SK-N-SH (cell line): ENCODE data around the gene ARHGEF7. TPM values are rescaled to one million over a fixed set of nuclear protein-coding genes. Genes with fewer than 3 reads are reported as not detected.

ENCODE experiments used
- CTCF ChIA-PET: fragments of 300-600, 350-600 bp; formaldehyde crosslinking; extraction: SDS; loops from one replicate; lab custom pipeline; 2021; lab: Yijun Ruan, JAX
- POLR2A ChIA-PET: fragments of 350-600 bp; sonication (Branson Sonifier 250); formaldehyde crosslinking; extraction: SDS; loops from one replicate; lab custom pipeline; 2020; ENCODE audit warnings: antibody characterized with exemption, inconsistent platforms; lab: Yijun Ruan, JAX
- DNase-seq: peaks from one replicate; pipeline ENCODE4 v3.0.0; 2012
- H2AFZ ChIP-seq: fragments of 200-600 bp; sonication (generic); 2 replicates; pipeline ENCODE4 v1.8.1; 2016; ENCODE audit warnings: antibody characterized with exemption, mild to moderate bottlenecking, low read depth
- H3F3A ChIP-seq: fragments of 200-600 bp; sonication (generic); replicated peaks from 2 replicates; pipeline ENCODE3; 2016; ENCODE audit warnings: antibody characterized with exemption, mild to moderate bottlenecking; ENCODE audit not compliant: insufficient read depth
- H3K27ac ChIP-seq, 2 experiments: fragments of 200-500 bp in 1 of 2; fragments of 200-600 bp in 1 of 2; sonication (Bioruptor generic) in 1 of 2; sonication (generic), shearing (Covaris generic) in 1 of 2; 2 replicates each; pipeline versions ENCODE4 v1.5.1 to v1.6.1; 2014 to 2016; ENCODE audit warnings: low read depth in 2 of 2, inconsistent platforms in 1 of 2, low read length in 1 of 2, mild to moderate bottlenecking in 1 of 2, mixed read lengths in 1 of 2
- H3K27me3 ChIP-seq: fragments of 200-600 bp; sonication (generic), shearing (Covaris generic); 2 replicates; pipeline ENCODE4 v1.6.1; 2016; ENCODE audit warnings: mixed run types; ENCODE audit not compliant: insufficient read depth
- H3K36me3 ChIP-seq, 2 experiments: fragments of 200-500 bp in 1 of 2; fragments of 200-600 bp in 1 of 2; sonication (Bioruptor generic) in 1 of 2; sonication (generic) in 1 of 2; replicated peaks in 1 of 2; 2 replicates each; pipeline versions ENCODE3 to v1.5.1; 2014 to 2016; ENCODE audit warnings: low read length in 1 of 2, mild to moderate bottlenecking in 1 of 2; ENCODE audit not compliant: insufficient read depth in 2 of 2, control insufficient read depth in 1 of 2
- H3K4me1 ChIP-seq, 2 experiments: fragments of 200-500 bp in 1 of 2; fragments of 200-600 bp in 1 of 2; sonication (Bioruptor generic) in 1 of 2; sonication (generic), shearing (Covaris generic) in 1 of 2; 2 replicates each; pipeline versions ENCODE4 v1.5.1 to v1.6.1; 2014 to 2016; ENCODE audit warnings: low read depth in 1 of 2, low read length in 1 of 2, mixed run types in 1 of 2; ENCODE audit not compliant: insufficient read depth in 2 of 2, control insufficient read depth in 1 of 2
- H3K4me2 ChIP-seq: fragments of 200-600 bp; sonication (generic), shearing (Covaris generic); 2 replicates; pipeline ENCODE4 v1.6.1; 2017; ENCODE audit warnings: mixed run types
- H3K4me3 ChIP-seq, 2 experiments: fragments of 200-500 bp in 1 of 2; fragments of 200-600 bp in 1 of 2; sonication (Bioruptor generic) in 1 of 2; sonication (generic), shearing (Covaris generic) in 1 of 2; 2 replicates each; pipeline versions ENCODE4 v1.5.1 to v1.8.1; 2014 to 2016; ENCODE audit warnings: low read depth in 2 of 2, inconsistent platforms in 1 of 2, low read length in 1 of 2, mild to moderate bottlenecking in 1 of 2, mixed read lengths in 1 of 2, moderate library complexity in 1 of 2
- H3K79me2 ChIP-seq: fragments of 200-600 bp; sonication (generic); 2 replicates; pipeline ENCODE4 v1.8.1; 2017; ENCODE audit warnings: mild to moderate bottlenecking; ENCODE audit not compliant: insufficient read depth
- H3K9ac ChIP-seq: fragments of 200-600 bp; sonication (generic); 2 replicates; pipeline ENCODE4 v1.6.1; 2017; ENCODE audit warnings: mixed run types
- H3K9me2 ChIP-seq: fragments of 200-600 bp; sonication (generic); 2 replicates; pipeline ENCODE4 v1.6.1; 2017; ENCODE audit warnings: mixed run types
- H3K9me3 ChIP-seq: fragments of 200-600 bp; sonication (generic); 2 replicates; pipeline ENCODE4 v1.6.1; 2017; ENCODE audit warnings: mixed run types, mild to moderate bottlenecking, moderate library complexity
- H4K20me1 ChIP-seq: fragments of 200-600 bp; sonication (generic); 2 replicates; pipeline ENCODE4 v1.6.1; 2017; ENCODE audit warnings: mild to moderate bottlenecking, mixed run types; ENCODE audit not compliant: insufficient read depth
- ELF1 ChIP-seq: IDR thresholded peaks from 2 replicates; pipeline ENCODE4 v1.4.0; 2012
- EZH2phosphoT487 ChIP-seq: fragments of 200-600 bp; sonication (generic); IDR thresholded peaks from 2 replicates; pipeline ENCODE4 v1.6.1; 2017; ENCODE audit warnings: low read depth, mixed run types, mild to moderate bottlenecking, antibody characterized with exemption, moderate library complexity, borderline replicate concordance
- FOXJ3 ChIP-seq: sonication (generic); formaldehyde crosslinking; IDR thresholded peaks from 2 replicates; pipeline ENCODE4 v1.5.1; 2020; ENCODE audit warnings: mild to moderate bottlenecking, missing genetic modification reagents
- GABPA ChIP-seq: IDR thresholded peaks from 2 replicates; pipeline ENCODE4 v1.4.0; 2012; ENCODE audit warnings: low read depth, mild to moderate bottlenecking
- GATA2 ChIP-seq: sonication (generic); formaldehyde crosslinking; IDR thresholded peaks from 2 replicates; pipeline ENCODE4 v1.5.0; 2020; ENCODE audit warnings: mild to moderate bottlenecking, missing genetic modification reagents
- JUND ChIP-seq: IDR thresholded peaks from 2 replicates; pipeline ENCODE4 v1.4.0; 2012
- MAX ChIP-seq: IDR thresholded peaks from 2 replicates; pipeline ENCODE4 v1.4.0; 2012; ENCODE audit warnings: low read depth
- NFIC ChIP-seq: IDR thresholded peaks from 2 replicates; pipeline ENCODE4 v1.4.0; 2012; ENCODE audit warnings: borderline replicate concordance
- NRF1 ChIP-seq: IDR thresholded peaks from 2 replicates; pipeline ENCODE4 v1.6.1; 2012; ENCODE audit warnings: low read depth, mild to moderate bottlenecking, low read length
- PBX3 ChIP-seq: IDR thresholded peaks from 2 replicates; pipeline ENCODE4; 2012
- POLR2AphosphoS5 ChIP-seq: IDR thresholded peaks from 2 replicates; pipeline ENCODE4 v1.6.1; 2012; ENCODE audit warnings: low read depth, low read length
- RCOR1 ChIP-seq: fragments of 150-350 bp; IDR thresholded peaks from 2 replicates; pipeline ENCODE4 v1.6.1; 2017; ENCODE audit warnings: antibody characterized with exemption, low read length
- RFX5 ChIP-seq: IDR thresholded peaks from 2 replicates; pipeline ENCODE4 v1.6.1; 2012; ENCODE audit warnings: mild to moderate bottlenecking, improper control_type of control experiment, low read length
- TEAD4 ChIP-seq: IDR thresholded peaks from 2 replicates; pipeline ENCODE4 v1.4.0; 2012; ENCODE audit warnings: mild to moderate bottlenecking, borderline replicate concordance; ENCODE audit not compliant: insufficient read depth
- WGBS: methylation state at CpG from one replicate; pipeline ENCODE4 v1.1.6; 2017; ENCODE audit warnings: low lambda C conversion rate; 5-methylcytosine and 5-hydroxymethylcytosine counted together
- polyA plus RNA-seq, 3 experiments: library from polyadenylated mRNA; depleted of rRNA; stranded (reverse); fragments of >200 nt; gene quantifications; 2 replicates each; pipeline ENCODE4 v1.2.3, GENCODE V29; 2012
- TF ChIP-seq, protein P1 (sequence below): IDR thresholded peaks from 2 replicates; pipeline ENCODE4 v1.4.0; 2012; ENCODE audit warnings: low read depth, borderline replicate concordance
- TF ChIP-seq, protein P2 (sequence below): IDR thresholded peaks from 2 replicates; pipeline ENCODE4 v1.4.0; 2012; ENCODE audit warnings: low read depth, borderline replicate concordance
- TF ChIP-seq, protein P3 (sequence below): fragments of 200-600 bp; sonication (generic); IDR thresholded peaks from 2 replicates; pipeline ENCODE4 v1.6.1; 2017; ENCODE audit warnings: antibody characterized with exemption, mild to moderate bottlenecking, moderate library complexity

Gene ARHGEF7
- polyA plus RNA-seq, 1 of the 3 experiments (the other 2 are of a cell fraction) = 21.6 TPM

DNA sequence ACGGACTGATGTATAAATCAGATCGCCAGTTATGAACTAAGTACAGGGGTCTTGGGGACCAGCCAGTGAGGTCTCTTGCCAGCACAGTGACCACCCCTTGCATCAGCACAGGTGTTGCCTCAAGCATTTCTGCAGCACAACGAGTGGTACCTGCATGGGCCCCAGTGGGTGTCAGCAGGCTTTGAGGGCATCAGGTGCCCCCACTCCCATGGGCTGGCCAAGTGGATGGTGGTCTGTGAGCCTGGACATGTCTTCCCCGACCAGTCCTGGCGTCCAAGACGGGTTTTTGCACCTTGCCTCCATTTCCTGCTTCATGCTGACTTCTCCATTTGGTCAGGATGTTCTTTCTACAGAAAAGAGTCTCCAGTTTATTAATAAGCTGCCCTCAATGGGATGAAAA is 22.4 kb upstream of the ARHGEF7 start:
- no peak overlapping the region for H2AFZ ChIP-seq
- DNase-seq = no peak
- 23% methylated on average over 5 of the region's 6 CpGs for WGBS
- no peaks in the 10 kb centered on the region for H4K20me1 ChIP-seq
- no peaks in the 10 kb centered on the region for H3K36me3 ChIP-seq
- POLR2A ChIA-PET = no interaction called here
- TF ChIP-seq TEAD4 = no peak
- no peak for TF ChIP-seq EZH2phosphoT487
- TF ChIP-seq FOXJ3 (CRISPR knock-in tag) = no peak
- TF ChIP-seq NFIC = no peak
- TF ChIP-seq GABPA = no peak
- TF ChIP-seq PBX3 = no peak
- TF ChIP-seq POLR2AphosphoS5 = no peak
- TF ChIP-seq, protein P1, sequence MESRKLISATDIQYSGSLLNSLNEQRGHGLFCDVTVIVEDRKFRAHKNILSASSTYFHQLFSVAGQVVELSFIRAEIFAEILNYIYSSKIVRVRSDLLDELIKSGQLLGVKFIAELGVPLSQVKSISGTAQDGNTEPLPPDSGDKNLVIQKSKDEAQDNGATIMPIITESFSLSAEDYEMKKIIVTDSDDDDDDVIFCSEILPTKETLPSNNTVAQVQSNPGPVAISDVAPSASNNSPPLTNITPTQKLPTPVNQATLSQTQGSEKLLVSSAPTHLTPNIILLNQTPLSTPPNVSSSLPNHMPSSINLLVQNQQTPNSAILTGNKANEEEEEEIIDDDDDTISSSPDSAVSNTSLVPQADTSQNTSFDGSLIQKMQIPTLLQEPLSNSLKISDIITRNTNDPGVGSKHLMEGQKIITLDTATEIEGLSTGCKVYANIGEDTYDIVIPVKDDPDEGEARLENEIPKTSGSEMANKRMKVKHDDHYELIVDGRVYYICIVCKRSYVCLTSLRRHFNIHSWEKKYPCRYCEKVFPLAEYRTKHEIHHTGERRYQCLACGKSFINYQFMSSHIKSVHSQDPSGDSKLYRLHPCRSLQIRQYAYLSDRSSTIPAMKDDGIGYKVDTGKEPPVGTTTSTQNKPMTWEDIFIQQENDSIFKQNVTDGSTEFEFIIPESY = no peak
- TF ChIP-seq, protein P2, sequence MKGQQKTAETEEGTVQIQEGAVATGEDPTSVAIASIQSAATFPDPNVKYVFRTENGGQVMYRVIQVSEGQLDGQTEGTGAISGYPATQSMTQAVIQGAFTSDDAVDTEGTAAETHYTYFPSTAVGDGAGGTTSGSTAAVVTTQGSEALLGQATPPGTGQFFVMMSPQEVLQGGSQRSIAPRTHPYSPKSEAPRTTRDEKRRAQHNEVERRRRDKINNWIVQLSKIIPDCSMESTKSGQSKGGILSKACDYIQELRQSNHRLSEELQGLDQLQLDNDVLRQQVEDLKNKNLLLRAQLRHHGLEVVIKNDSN = no peak
- no peak for TF ChIP-seq RFX5
- no peak for TF ChIP-seq NRF1
- TF ChIP-seq ELF1 = no peak
- no peak for TF ChIP-seq JUND
- no peak for TF ChIP-seq GATA2 (CRISPR knock-in tag)
- TF ChIP-seq, protein P3, sequence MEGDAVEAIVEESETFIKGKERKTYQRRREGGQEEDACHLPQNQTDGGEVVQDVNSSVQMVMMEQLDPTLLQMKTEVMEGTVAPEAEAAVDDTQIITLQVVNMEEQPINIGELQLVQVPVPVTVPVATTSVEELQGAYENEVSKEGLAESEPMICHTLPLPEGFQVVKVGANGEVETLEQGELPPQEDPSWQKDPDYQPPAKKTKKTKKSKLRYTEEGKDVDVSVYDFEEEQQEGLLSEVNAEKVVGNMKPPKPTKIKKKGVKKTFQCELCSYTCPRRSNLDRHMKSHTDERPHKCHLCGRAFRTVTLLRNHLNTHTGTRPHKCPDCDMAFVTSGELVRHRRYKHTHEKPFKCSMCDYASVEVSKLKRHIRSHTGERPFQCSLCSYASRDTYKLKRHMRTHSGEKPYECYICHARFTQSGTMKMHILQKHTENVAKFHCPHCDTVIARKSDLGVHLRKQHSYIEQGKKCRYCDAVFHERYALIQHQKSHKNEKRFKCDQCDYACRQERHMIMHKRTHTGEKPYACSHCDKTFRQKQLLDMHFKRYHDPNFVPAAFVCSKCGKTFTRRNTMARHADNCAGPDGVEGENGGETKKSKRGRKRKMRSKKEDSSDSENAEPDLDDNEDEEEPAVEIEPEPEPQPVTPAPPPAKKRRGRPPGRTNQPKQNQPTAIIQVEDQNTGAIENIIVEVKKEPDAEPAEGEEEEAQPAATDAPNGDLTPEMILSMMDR = no peak
- no peak for TF ChIP-seq MAX
- no peak for TF ChIP-seq RCOR1
- no peaks in the 10 kb centered on the region for H3K79me2 ChIP-seq
- peaks cover 21% of the 10 kb centered on the region; the same call in 1 of the 2 replicates for H3K27me3 ChIP-seq
- H3K4me3 ChIP-seq = no peak overlapping the region
- no peak overlapping the region for H3K9ac ChIP-seq
- no peak overlapping the region for H3K27ac ChIP-seq
- no peaks in the 10 kb centered on the region for H3F3A ChIP-seq
- CTCF ChIA-PET = interaction anchor here (1.0 kb wide), 1 partner anchor 25 kb away, joined by 3 read pairs; no protein-coding TSS in a partner anchor
- no peak overlapping the region for H3K4me2 ChIP-seq
- no peaks in the 10 kb centered on the region for H3K4me1 ChIP-seq
- no peaks in the 10 kb centered on the region for H3K9me2 ChIP-seq
- no peaks in the 10 kb centered on the region for H3K9me3 ChIP-seq
